ENCODE measurements around the gene SLC34A2.

Gene SLC34A2

DNA sequence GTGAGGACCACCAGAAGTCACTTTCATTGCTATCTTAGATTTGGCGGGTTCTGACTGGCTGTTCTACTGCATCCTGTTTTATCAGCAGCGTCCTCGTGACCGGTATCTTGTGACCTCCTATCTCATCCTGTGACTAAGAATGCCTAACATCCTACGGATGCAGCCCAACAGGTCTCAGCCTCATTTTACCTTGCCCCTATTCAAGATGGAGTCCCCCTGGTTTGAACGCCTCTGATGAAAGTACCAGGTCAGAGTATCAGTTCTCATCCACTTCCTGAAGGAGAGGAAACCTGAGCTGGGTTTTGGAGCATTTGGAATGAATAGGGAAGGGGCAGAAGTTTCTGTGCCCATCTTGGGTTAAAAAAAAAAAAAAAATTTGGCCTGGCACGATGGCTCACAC, 70.2 kb downstream of the SLC34A2 start:
- no peak overlapping the region for H3K9ac ChIP-seq (ENCODE audit: low read depth, low read length, poor library complexity, severe bottlenecking)
- H3K27me3 ChIP-seq (ENCODE audit: insufficient read depth, low read length, poor library complexity, severe bottlenecking) = no peaks in the 10 kb centered on the region
- no peaks in the 10 kb centered on the region for H3F3A ChIP-seq (ENCODE audit: low read depth)
- H3K9me3 ChIP-seq (ENCODE audit: insufficient read depth, low read depth, low read length) = no peaks in the 10 kb centered on the region; the same call in 1 of the 2 replicates
- no peaks in the 10 kb centered on the region for H3K4me1 ChIP-seq (ENCODE audit: insufficient read depth, low read length, poor library complexity, severe bottlenecking)
- no peak overlapping the region for H3K4me3 ChIP-seq (ENCODE audit: low read length, poor library complexity, severe bottlenecking)
- no peaks in the 10 kb centered on the region for H3K36me3 ChIP-seq (ENCODE audit: insufficient read depth, low read length)
- no peak overlapping the region for H2AFZ ChIP-seq (ENCODE audit: low read length)
- no peak overlapping the region for H3K4me2 ChIP-seq (ENCODE audit: low read depth, low read length, poor library complexity, severe bottlenecking)
- H4K20me1 ChIP-seq (ENCODE audit: insufficient read depth, low read length, poor library complexity, severe bottlenecking) = no peaks in the 10 kb centered on the region
- TF ChIP-seq, protein P1, sequence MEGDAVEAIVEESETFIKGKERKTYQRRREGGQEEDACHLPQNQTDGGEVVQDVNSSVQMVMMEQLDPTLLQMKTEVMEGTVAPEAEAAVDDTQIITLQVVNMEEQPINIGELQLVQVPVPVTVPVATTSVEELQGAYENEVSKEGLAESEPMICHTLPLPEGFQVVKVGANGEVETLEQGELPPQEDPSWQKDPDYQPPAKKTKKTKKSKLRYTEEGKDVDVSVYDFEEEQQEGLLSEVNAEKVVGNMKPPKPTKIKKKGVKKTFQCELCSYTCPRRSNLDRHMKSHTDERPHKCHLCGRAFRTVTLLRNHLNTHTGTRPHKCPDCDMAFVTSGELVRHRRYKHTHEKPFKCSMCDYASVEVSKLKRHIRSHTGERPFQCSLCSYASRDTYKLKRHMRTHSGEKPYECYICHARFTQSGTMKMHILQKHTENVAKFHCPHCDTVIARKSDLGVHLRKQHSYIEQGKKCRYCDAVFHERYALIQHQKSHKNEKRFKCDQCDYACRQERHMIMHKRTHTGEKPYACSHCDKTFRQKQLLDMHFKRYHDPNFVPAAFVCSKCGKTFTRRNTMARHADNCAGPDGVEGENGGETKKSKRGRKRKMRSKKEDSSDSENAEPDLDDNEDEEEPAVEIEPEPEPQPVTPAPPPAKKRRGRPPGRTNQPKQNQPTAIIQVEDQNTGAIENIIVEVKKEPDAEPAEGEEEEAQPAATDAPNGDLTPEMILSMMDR (conservative IDR thresholded peaks at IDR 0.05; ENCODE audit: low read length) = no peak
- TF ChIP-seq EZH2phosphoT487 (IDR thresholded peaks at IDR 0.05; ENCODE audit: borderline replicate concordance) = no peak
- H3K79me2 ChIP-seq (ENCODE audit: insufficient read depth, low read length) = no peaks in the 10 kb centered on the region
- no peaks in the 10 kb centered on the region for H3K9me2 ChIP-seq (replicated peaks; ENCODE audit: low read depth, low read length)

DNA sequence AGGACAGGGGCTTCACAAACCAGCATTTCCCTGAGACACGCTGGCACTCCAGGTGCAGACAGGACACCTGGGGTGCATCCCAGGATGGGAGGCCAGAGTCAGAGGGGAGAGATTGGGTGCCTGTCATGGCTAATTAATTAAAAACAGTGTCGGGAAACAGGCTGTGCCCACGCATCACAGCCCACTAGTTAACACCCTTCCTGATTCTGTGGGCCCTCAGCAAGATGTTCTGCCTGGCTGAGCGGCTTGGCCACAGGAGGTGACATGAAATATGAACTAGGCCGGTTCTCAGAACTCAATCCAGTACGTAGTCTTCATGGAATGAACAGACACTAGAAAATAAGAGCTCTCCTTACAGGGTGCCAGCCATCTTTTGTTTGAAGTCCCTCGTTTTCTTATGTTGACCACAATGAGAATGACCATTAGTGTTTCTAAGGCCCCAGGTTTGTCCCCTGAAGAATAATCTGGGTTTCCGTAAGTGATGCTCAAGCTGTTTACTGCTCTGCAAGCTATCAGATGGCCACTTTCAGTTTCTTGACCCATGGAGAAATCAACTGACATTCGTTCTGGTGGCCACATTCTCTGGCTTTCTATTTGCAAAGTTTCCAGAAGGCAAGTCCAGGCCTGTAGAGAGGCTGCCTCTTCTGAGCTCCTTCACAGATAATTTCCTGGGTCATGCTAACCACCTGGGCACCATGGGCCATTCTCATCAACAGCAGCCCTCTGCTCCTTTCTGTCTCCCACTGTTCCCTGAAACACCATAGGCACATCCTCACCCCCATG, 72.3 kb downstream of the SLC34A2 start:
- Histone ChIP-seq H3K9ac (ENCODE audit: low read depth, low read length, poor library complexity, severe bottlenecking) (no peak overlapping the region), H3F3A (ENCODE audit: low read depth) (no peaks in the 10 kb centered on the region), H3K4me1 (ENCODE audit: insufficient read depth, low read length, poor library complexity, severe bottlenecking) (no peaks in the 10 kb centered on the region), H2AFZ (ENCODE audit: low read length) (no peak overlapping the region), H3K9me2 (replicated peaks; ENCODE audit: low read depth, low read length) (no peaks in the 10 kb centered on the region), H3K27me3 (ENCODE audit: insufficient read depth, low read length, poor library complexity, severe bottlenecking) (no peaks in the 10 kb centered on the region), H4K20me1 (ENCODE audit: insufficient read depth, low read length, poor library complexity, severe bottlenecking) (no peaks in the 10 kb centered on the region), H3K9me3 (ENCODE audit: insufficient read depth, low read depth, low read length) (no peaks in the 10 kb centered on the region; the same call in 1 of the 2 replicates), H3K36me3 (ENCODE audit: insufficient read depth, low read length) (no peaks in the 10 kb centered on the region), H3K79me2 (ENCODE audit: insufficient read depth, low read length) (no peaks in the 10 kb centered on the region), H3K4me2 (ENCODE audit: low read depth, low read length, poor library complexity, severe bottlenecking) (no peak overlapping the region), H3K4me3 (ENCODE audit: low read length, poor library complexity, severe bottlenecking) (no peak overlapping the region)
- TF ChIP-seq EZH2phosphoT487 (IDR thresholded peaks at IDR 0.05; ENCODE audit: borderline replicate concordance) = no peak
- TF ChIP-seq, protein P1 (conservative IDR thresholded peaks at IDR 0.05; ENCODE audit: low read length) = no peak

All from Loucy (cell line).